T-cell (primary cell): ENCODE data around the gene CPNE6. TPM values are rescaled to one million over a fixed set of nuclear protein-coding genes. Genes with fewer than 3 reads are reported as not detected.

Source experiments
- ATAC-seq, 4 experiments: fragments of 200-7000 bp in 3 of 4; fragments of 150-1000 bp in 1 of 4; cut with Tn5 transposase; replicated peaks in 1 of 4; 1 replicate in 3 of 4; 2 replicates in 1 of 4; pipeline ENCODE4 v1.10.0; 2021; ENCODE audit warnings: moderate library complexity in 3 of 4, mild to moderate bottlenecking in 2 of 4, moderate number of reproducible peaks in 1 of 4
- CTCF ChIA-PET, 2 donors: fragments of 300-600 bp; sonication (Branson Sonifier 250); formaldehyde crosslinking; loops; one replicate each; lab custom pipeline; 2022; ENCODE audit warnings: antibody characterized with exemption in 2 of 2; lab: Charles Lee
- POLR2A ChIA-PET, 2 donors: fragments of 300-600 bp; sonication (Branson Sonifier 250); formaldehyde crosslinking; loops; one replicate each; lab custom pipeline; 2022; ENCODE audit warnings: antibody characterized with exemption in 2 of 2; lab: Charles Lee
- DNase-seq, 35 experiments: peaks; one replicate each; pipeline versions ENCODE4 v3.0.0 to v3.0.0-alpha.2; 2013 to 2023
- H3K27ac ChIP-seq: one replicate; pipeline ENCODE4 v1.5.1; 2013; ENCODE audit warnings: low read length
- H3K27me3 ChIP-seq, 2 experiments: replicated peaks in 1 of 2; 1 replicate in 1 of 2; 2 replicates in 1 of 2; pipeline versions ENCODE4 v1.6.1 to v1.7.0; 2013; ENCODE audit warnings: low read length in 1 of 2, mixed read lengths in 1 of 2; ENCODE audit not compliant: control insufficient read depth in 2 of 2, insufficient read depth in 2 of 2; ENCODE audit errors: extremely low read depth in 1 of 2
- H3K36me3 ChIP-seq, 2 donors: 1 replicate in 1 of 2; 2 replicates in 1 of 2; pipeline versions ENCODE4 v1.6.1 to v1.7.0; 2013; ENCODE audit warnings: low read length in 1 of 2; ENCODE audit not compliant: control insufficient read depth in 2 of 2, insufficient read depth in 1 of 2; ENCODE audit errors: extremely low read depth in 1 of 2
- H3K4me1 ChIP-seq, 2 experiments: 1 replicate in 1 of 2; 2 replicates in 1 of 2; pipeline versions ENCODE4 v1.6.1 to v1.7.0; 2013; ENCODE audit warnings: low read length in 2 of 2, mixed read lengths in 1 of 2; ENCODE audit not compliant: insufficient read depth in 2 of 2, control insufficient read depth in 1 of 2; ENCODE audit errors: extremely low read depth in 1 of 2
- H3K4me3 ChIP-seq, 2 donors: 1 replicate in 1 of 2; 2 replicates in 1 of 2; pipeline versions ENCODE4 v1.5.1 to v1.7.0; 2013; ENCODE audit warnings: mild to moderate bottlenecking in 2 of 2, low read length in 1 of 2, moderate library complexity in 1 of 2; ENCODE audit not compliant: control insufficient read depth in 1 of 2; ENCODE audit errors: extremely low read depth in 1 of 2
- H3K9me3 ChIP-seq: 2 replicates; pipeline ENCODE4 v1.7.0; 2013
- H3K27ac Mint-ChIP-seq, 2 donors: one replicate each; pipeline ENCODE4 v1.8.0; 2020 to 2021; ENCODE audit warnings: mild to moderate bottlenecking in 2 of 2, mixed read lengths in 2 of 2
- H3K27me3 Mint-ChIP-seq, 2 donors: one replicate each; pipeline ENCODE4 v1.8.0; 2021 to 2022; ENCODE audit warnings: mixed read lengths in 2 of 2
- H3K36me3 Mint-ChIP-seq: one replicate; pipeline ENCODE4 v1.8.0; 2021; ENCODE audit warnings: mixed read lengths
- H3K4me1 Mint-ChIP-seq, 3 donors: one replicate each; pipeline ENCODE4 v1.8.0; 2020 to 2022; ENCODE audit warnings: mixed read lengths in 3 of 3, mild to moderate bottlenecking in 1 of 3
- H3K4me3 Mint-ChIP-seq, 3 donors: one replicate each; pipeline ENCODE4 v1.8.0; 2020 to 2022; ENCODE audit warnings: mild to moderate bottlenecking in 3 of 3, mixed read lengths in 3 of 3, moderate library complexity in 3 of 3
- H3K9me3 Mint-ChIP-seq, 3 donors: one replicate each; pipeline ENCODE4 v1.8.0; 2020 to 2022; ENCODE audit warnings: mixed read lengths in 3 of 3
- WGBS: methylation state at CpG from one replicate; pipeline ENCODE4 v1.1.5; 2013; ENCODE audit warnings: missing lambda C conversion rate; ENCODE audit not compliant: insufficient coverage; 5-methylcytosine and 5-hydroxymethylcytosine counted together
- total RNA-seq, 35 experiments: library from RNA in 6 of 35; stranded (reverse) in 6 of 35; fragments of 120-200 nt in 1 of 35; gene quantifications; one replicate each; pipeline versions ENCODE4 v1.2.1 to v1.2.4 and lab custom pipeline; 2013 to 2026

CPNE6 gene
- total RNA-seq, 5 donors from 2014 or later (not counting 1 experiment from before 2014, with no cell fraction given): not detected

DNA sequence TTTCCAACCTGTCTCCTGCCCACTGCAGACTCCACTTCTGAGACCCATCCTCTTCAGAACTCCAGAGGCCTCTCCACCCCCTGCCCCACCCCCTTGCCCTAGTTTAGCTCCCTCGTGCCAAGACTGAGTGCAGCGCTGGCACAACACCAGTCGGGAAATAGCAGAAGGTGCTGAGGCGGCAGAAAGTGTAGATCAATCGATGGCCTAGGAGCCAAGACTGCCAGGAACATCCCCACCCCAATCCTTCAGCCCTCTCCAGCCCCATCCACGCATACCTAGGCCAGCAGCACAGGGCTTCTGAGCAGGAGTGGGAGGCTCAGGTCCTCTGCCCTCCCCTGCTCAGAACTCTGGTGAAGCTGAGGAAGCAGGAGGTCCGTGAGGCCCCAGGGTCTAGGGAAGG, 1.1 kb downstream of the CPNE6 start:
- H3K4me3 Mint-ChIP-seq: no peak overlapping the region
- peaks cover 6 to 14% of the 10 kb centered on the region in 2 donors for H3K27me3 Mint-ChIP-seq
- 64% methylated on average over 2 of the region's 7 CpGs for WGBS
- Histone ChIP-seq H3K27ac (no peak overlapping the region), H3K9me3 (no peaks in the 10 kb centered on the region), H3K4me1 (no peaks in the 10 kb centered on the region), H3K27me3 (peaks cover 0 to 47% of the 10 kb centered on the region in 2 experiments), H3K4me3 (no peak overlapping the region), H3K36me3 (no peaks in the 10 kb centered on the region)
- no peaks in the 10 kb centered on the region for H3K9me3 Mint-ChIP-seq
- DNase-seq (no peak), ATAC-seq (no peak)
- POLR2A ChIA-PET: no interaction called here
- CTCF ChIA-PET: no interaction called here
- H3K36me3 Mint-ChIP-seq: no peaks in the 10 kb centered on the region
- H3K4me1 Mint-ChIP-seq: peaks cover 0 to 2% (median 0%) of the 10 kb centered on the region in 3 donors
- no peak overlapping the region for H3K27ac Mint-ChIP-seq

DNA sequence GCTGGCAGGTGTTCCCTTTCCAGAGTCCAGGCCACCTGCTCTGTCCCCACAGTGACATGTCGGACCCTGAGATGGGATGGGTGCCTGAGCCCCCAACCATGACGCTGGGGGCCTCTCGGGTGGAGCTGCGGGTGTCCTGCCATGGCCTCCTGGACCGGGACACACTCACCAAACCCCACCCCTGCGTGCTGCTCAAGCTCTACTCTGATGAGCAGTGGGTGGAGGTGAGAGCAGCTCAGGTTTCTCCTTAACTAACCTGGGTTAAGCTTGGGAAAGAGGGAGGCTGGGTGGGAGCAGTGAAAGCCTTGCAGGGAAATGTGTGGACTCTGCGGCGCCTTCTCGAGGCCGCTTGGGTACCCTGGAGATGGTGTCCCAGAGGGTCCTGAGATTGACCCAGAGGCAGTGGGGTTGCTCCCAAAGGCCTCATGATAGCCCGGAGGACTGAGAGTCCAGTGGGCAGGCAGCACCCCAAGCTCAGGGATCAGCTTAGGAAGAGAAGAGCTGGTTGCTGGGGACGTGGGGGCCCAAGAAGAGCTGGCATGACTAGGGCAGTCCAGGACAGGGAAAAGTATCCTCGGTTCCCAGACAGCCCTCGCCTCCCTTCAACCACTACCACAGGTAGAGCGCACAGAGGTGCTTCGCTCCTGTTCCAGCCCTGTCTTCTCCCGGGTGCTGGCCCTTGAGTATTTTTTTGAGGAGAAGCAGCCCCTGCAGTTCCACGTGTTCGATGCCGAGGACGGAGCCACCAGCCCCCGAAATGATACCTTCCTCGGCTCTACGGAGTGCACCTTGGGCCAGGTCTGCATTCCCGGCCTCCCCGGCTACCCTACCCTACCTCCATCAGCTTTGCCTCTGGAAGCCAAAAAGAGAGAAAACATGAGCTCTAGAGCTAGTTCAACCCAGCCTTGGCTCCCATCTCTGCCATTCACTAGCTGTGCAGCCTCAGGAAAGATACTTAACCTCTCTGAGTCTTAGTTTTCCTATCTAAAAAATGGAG, 1.8 kb downstream of the CPNE6 start:
- ATAC-seq: no peak

GRCh38 chr14:24074625-24075484, 3.5 kb downstream of the CPNE6 start:
- Mint-ChIP-seq H3K4me3 (no peak overlapping the region), H3K4me1 (peaks cover 0 to 6% (median 2%) of the 10 kb centered on the region in 3 donors), H3K27ac (no peak overlapping the region), H3K9me3 (no peaks in the 10 kb centered on the region), H3K36me3 (no peaks in the 10 kb centered on the region), H3K27me3 (peaks cover 6 to 10% of the 10 kb centered on the region in 2 donors)
- DNase-seq (no peak), ATAC-seq (no peak)
- Histone ChIP-seq H3K9me3 (no peaks in the 10 kb centered on the region), H3K4me3 (no peak overlapping the region), H3K36me3 (no peaks in the 10 kb centered on the region), H3K4me1 (peaks cover 0 to under 1% of the 10 kb centered on the region in 2 experiments), H3K27me3 (peaks cover 0 to 32% of the 10 kb centered on the region in 2 experiments), H3K27ac (no peak overlapping the region)
- POLR2A ChIA-PET: no interaction called here
- 86% methylated on average over 3 of the region's 11 CpGs for WGBS
- CTCF ChIA-PET: interaction anchor here in 1 of 2 donors (0.8 kb wide), 1 partner anchor 16 kb away, joined by 3 read pairs; no protein-coding TSS in a partner anchor

More for the DNA sequence above, 1.8 kb downstream of the CPNE6 start:
- no peaks in the 10 kb centered on the region for H3K9me3 ChIP-seq
- no peaks in the 10 kb centered on the region for H3K4me1 ChIP-seq
- H3K4me1 Mint-ChIP-seq: peaks cover 0 to 2% (median 0%) of the 10 kb centered on the region in 3 donors
- no peak overlapping the region for H3K4me3 Mint-ChIP-seq
- peaks cover 6 to 14% of the 10 kb centered on the region in 2 donors for H3K27me3 Mint-ChIP-seq
- H3K4me3 ChIP-seq: no peak overlapping the region
- WGBS: 90% methylated on average over 17 of the region's 26 CpGs
- H3K9me3 Mint-ChIP-seq: no peaks in the 10 kb centered on the region
- no peak overlapping the region for H3K27ac ChIP-seq
- no peaks in the 10 kb centered on the region for H3K36me3 Mint-ChIP-seq
- POLR2A ChIA-PET: no interaction called here
- no peaks in the 10 kb centered on the region for H3K36me3 ChIP-seq
- DNase-seq: no peak
- peaks cover 0 to 42% of the 10 kb centered on the region in 2 experiments for H3K27me3 ChIP-seq
- no peak overlapping the region for H3K27ac Mint-ChIP-seq
- CTCF ChIA-PET: interaction anchor here in 1 of 2 donors (0.6 kb wide), 1 partner anchor 37 kb away, joined by 5 read pairs; no protein-coding TSS in a partner anchor

- no peak overlapping the region for H3K27ac ChIP-seq
- no peak overlapping the region for H3K27ac Mint-ChIP-seq
- no peaks in the 10 kb centered on the region for H3K36me3 ChIP-seq
- no peak overlapping the region for H3K4me3 ChIP-seq
- ChIA-PET POLR2A (no interaction called here), CTCF (interaction anchor here in 1 of 2 donors (0.8 kb wide), 1 partner anchor 15 kb away, joined by 3 read pairs; no protein-coding TSS in a partner anchor)
- no peaks in the 10 kb centered on the region for H3K9me3 Mint-ChIP-seq
- peaks cover 5% of the 10 kb centered on the region in 2 donors for H3K27me3 Mint-ChIP-seq
- H3K4me1 Mint-ChIP-seq: peaks cover 6 to 14% (median 8%) of the 10 kb centered on the region in 3 donors
- H3K36me3 Mint-ChIP-seq: no peaks in the 10 kb centered on the region
- DNase-seq (no peak), ATAC-seq (no peak)
- H3K27me3 ChIP-seq: peaks cover 0 to 29% of the 10 kb centered on the region in 2 experiments
- 60% methylated on average over 4 of the region's 11 CpGs for WGBS
- peaks cover 5 to 8% of the 10 kb centered on the region in 2 experiments for H3K4me1 ChIP-seq
- H3K4me3 Mint-ChIP-seq: no peak overlapping the region
- no peaks in the 10 kb centered on the region for H3K9me3 ChIP-seq
Measured at GRCh38 chr14:24075485-24076301, 4.3 kb downstream of the CPNE6 start.

DNA sequence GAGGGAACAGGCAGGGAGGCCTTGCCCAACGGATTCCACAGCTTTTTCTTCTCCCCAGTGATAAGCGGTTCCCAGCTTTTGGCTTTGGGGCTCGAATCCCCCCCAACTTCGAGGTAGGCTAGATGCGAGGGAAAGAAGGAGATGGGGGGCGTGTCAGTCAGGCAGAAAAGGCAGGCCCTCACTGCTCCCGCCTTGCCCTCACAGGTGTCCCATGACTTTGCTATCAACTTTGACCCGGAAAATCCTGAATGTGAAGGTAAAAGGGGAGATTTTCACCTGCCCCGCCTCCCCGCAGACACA, 4.9 kb downstream of the CPNE6 start:
- ChIA-PET CTCF (no interaction called here), POLR2A (no interaction called here)
- peaks cover 10 to 17% (median 12%) of the 10 kb centered on the region in 3 donors for H3K4me1 Mint-ChIP-seq
- Histone ChIP-seq H3K36me3 (no peaks in the 10 kb centered on the region), H3K4me1 (peaks cover 6 to 12% of the 10 kb centered on the region in 2 experiments), H3K9me3 (no peaks in the 10 kb centered on the region), H3K27ac (no peak overlapping the region), H3K4me3 (no peak overlapping the region), H3K27me3 (peaks cover 0 to 26% of the 10 kb centered on the region in 2 experiments)
- H3K4me3 Mint-ChIP-seq: no peak overlapping the region
- no peak for ATAC-seq
- H3K36me3 Mint-ChIP-seq: no peaks in the 10 kb centered on the region
- H3K27me3 Mint-ChIP-seq: no peaks in the 10 kb centered on the region
- H3K9me3 Mint-ChIP-seq: no peaks in the 10 kb centered on the region
- WGBS: 80% methylated on average over 1 of the region's 10 CpGs
- no peak overlapping the region for H3K27ac Mint-ChIP-seq
- DNase-seq: no peak
